Smooth muscle cell (in vitro differentiated cells): Measurements from ENCODE around the gene SCN5A. TPM values are rescaled to one million over a fixed set of nuclear protein-coding genes. Genes with fewer than 3 reads are reported as not detected.

ENCODE experiments used
- DNase-seq: peaks from one replicate; lab custom pipeline; 2025; ENCODE audit not compliant: unreplicated experiment; lab: John Stamatoyannopoulos, UW
- H2AFZ ChIP-seq: fragments of 200-600 bp; sonication (generic); 2 replicates; pipeline ENCODE4 v1.6.0; 2016; ENCODE audit warnings: antibody characterized with exemption, low read depth, mild to moderate bottlenecking
- H3F3A ChIP-seq: fragments of 200-600 bp; sonication (generic); 2 replicates; pipeline ENCODE4 v1.6.0; 2017; ENCODE audit warnings: antibody characterized with exemption, low read depth
- H3K27ac ChIP-seq: fragments of 200-600 bp; sonication (generic); 2 replicates; pipeline ENCODE4 v1.5.1; 2016; ENCODE audit warnings: low read depth, mild to moderate bottlenecking
- H3K27me3 ChIP-seq: fragments of 200-600 bp; sonication (generic); 2 replicates; pipeline ENCODE4 v1.6.1; 2016; ENCODE audit warnings: low read depth, mild to moderate bottlenecking
- H3K36me3 ChIP-seq: fragments of 200-600 bp; sonication (generic); 2 replicates; pipeline ENCODE4 v1.5.1; 2016; ENCODE audit warnings: low read depth
- H3K4me1 ChIP-seq: fragments of 200-600 bp; sonication (generic); 2 replicates; pipeline ENCODE4 v1.5.1; 2016; ENCODE audit warnings: low read depth
- H3K4me2 ChIP-seq: fragments of 200-600 bp; sonication (generic); 2 replicates; pipeline ENCODE4 v1.6.0; 2016; ENCODE audit warnings: mild to moderate bottlenecking
- H3K4me3 ChIP-seq: fragments of 200-600 bp; sonication (generic); 2 replicates; pipeline ENCODE4 v1.5.1; 2016; ENCODE audit warnings: mild to moderate bottlenecking
- H3K79me2 ChIP-seq: fragments of 200-600 bp; sonication (generic); 2 replicates; pipeline ENCODE4 v1.6.0; 2016; ENCODE audit warnings: low read depth, mild to moderate bottlenecking
- H3K9ac ChIP-seq: fragments of 200-600 bp; sonication (generic); 2 replicates; pipeline ENCODE4 v1.6.0; 2016; ENCODE audit warnings: low read depth
- H3K9me3 ChIP-seq: fragments of 200-600 bp; sonication (generic); replicated peaks from 2 replicates; pipeline ENCODE4 v1.5.1; 2016; ENCODE audit warnings: low read depth
- H4K20me1 ChIP-seq: fragments of 200-600 bp; sonication (generic); 2 replicates; pipeline ENCODE4 v1.6.0; 2016; ENCODE audit warnings: low read depth
- WGBS: methylation state at CpG from one replicate; pipeline ENCODE4 v1.1.7; 2016; ENCODE audit warnings: low lambda C conversion rate; 5-methylcytosine and 5-hydroxymethylcytosine counted together
- polyA plus RNA-seq: library from polyadenylated mRNA; unstranded; fragments of >200 nt; fragmentation: Nextera tagmentation; extraction: Ambion mirVana; gene quantifications from 2 replicates; pipeline ENCODE4 v1.2.1, GENCODE V29; 2016
- total RNA-seq: library from RNA; depleted of rRNA; stranded (reverse); fragments of >200 nt; gene quantifications from 2 replicates; pipeline ENCODE4 v1.2.3, GENCODE V29; 2014
- TF ChIP-seq, protein P1 (sequence below): fragments of 200-600 bp; sonication (generic); IDR thresholded peaks from 2 replicates; pipeline ENCODE4 v1.5.1; 2017; ENCODE audit warnings: borderline replicate concordance, mild to moderate bottlenecking, antibody characterized with exemption; ENCODE audit not compliant: insufficient read depth, poor library complexity, severe bottlenecking

The SCN5A gene
- total and polyA plus RNA-seq, 2 experiments from 2014 or later = 0.93 to 3.4 TPM

DNA sequence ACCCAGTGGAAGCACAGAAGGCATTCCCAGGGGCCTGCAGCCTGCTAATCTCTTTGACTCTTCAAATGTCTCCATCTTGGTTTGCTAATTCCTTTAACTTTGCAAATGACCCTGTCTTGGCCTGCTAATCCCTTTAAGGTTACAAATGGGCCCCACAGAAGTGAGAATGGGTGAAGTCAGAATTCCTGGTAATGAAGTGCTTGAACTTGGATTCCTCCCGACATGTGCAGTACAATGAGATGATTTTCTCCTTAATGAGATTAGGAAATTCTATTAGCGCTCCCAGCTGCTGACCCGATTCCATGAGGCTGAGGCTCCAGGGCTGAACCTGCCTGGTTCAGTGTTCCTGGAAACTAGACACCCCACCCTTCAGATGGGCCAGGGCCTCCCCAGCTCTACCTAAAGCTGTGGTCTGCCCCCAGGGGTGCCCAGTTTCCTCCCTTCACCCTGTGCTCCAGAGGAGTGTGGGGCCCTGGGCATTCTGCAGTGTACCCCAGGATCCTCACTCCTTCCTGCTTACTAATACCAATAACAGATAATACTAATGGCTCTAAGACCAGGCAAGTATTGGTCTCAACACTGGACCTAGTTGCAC is 47.4 kb downstream of the SCN5A start:
- H3K9me3 ChIP-seq = no peaks in the 10 kb centered on the region
- 91% methylated on average over 3 of the region's 3 CpGs for WGBS
- H3K9ac ChIP-seq = no peak overlapping the region
- H2AFZ ChIP-seq = no peak overlapping the region
- H3K79me2 ChIP-seq = no peaks in the 10 kb centered on the region
- no peaks in the 10 kb centered on the region for H3K36me3 ChIP-seq
- no peak overlapping the region for H3K4me2 ChIP-seq
- no peaks in the 10 kb centered on the region for H3F3A ChIP-seq
- H3K27me3 ChIP-seq = no peaks in the 10 kb centered on the region
- TF ChIP-seq, protein P1, sequence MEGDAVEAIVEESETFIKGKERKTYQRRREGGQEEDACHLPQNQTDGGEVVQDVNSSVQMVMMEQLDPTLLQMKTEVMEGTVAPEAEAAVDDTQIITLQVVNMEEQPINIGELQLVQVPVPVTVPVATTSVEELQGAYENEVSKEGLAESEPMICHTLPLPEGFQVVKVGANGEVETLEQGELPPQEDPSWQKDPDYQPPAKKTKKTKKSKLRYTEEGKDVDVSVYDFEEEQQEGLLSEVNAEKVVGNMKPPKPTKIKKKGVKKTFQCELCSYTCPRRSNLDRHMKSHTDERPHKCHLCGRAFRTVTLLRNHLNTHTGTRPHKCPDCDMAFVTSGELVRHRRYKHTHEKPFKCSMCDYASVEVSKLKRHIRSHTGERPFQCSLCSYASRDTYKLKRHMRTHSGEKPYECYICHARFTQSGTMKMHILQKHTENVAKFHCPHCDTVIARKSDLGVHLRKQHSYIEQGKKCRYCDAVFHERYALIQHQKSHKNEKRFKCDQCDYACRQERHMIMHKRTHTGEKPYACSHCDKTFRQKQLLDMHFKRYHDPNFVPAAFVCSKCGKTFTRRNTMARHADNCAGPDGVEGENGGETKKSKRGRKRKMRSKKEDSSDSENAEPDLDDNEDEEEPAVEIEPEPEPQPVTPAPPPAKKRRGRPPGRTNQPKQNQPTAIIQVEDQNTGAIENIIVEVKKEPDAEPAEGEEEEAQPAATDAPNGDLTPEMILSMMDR = no peak
- no peak overlapping the region for H3K27ac ChIP-seq
- H4K20me1 ChIP-seq = no peaks in the 10 kb centered on the region
- no peak overlapping the region for H3K4me3 ChIP-seq
- no peak for DNase-seq
- H3K4me1 ChIP-seq = no peaks in the 10 kb centered on the region

DNA sequence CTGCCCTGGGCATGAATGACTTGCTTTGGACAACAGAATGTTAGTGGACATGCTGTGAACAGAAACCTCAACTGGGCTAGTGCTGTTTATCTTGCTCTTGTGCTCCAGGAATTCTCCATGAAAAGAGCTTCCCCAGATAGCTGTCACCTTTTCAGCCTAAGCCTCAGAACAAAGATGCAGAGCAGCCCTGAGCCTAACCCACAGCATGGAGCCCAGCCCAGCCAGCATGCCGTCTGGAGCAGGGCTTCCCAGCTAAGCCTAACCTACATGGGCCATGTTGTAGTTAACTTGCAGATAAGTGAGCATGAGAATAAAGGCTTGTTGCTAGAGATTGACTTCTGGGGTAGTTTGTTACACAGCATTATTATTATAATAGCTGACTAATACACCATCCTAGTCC is 48.9 kb downstream of the SCN5A start:
- no peaks in the 10 kb centered on the region for H3K79me2 ChIP-seq
- no peaks in the 10 kb centered on the region for H4K20me1 ChIP-seq
- no peaks in the 10 kb centered on the region for H3F3A ChIP-seq
- H2AFZ ChIP-seq = no peak overlapping the region
- no peaks in the 10 kb centered on the region for H3K27me3 ChIP-seq
- no peak overlapping the region for H3K4me2 ChIP-seq
- no peak overlapping the region for H3K9ac ChIP-seq
- H3K4me1 ChIP-seq = no peaks in the 10 kb centered on the region
- no peaks in the 10 kb centered on the region for H3K9me3 ChIP-seq
- 85% methylated on average over 1 of the region's 1 CpG for WGBS
- no peak for DNase-seq
- no peaks in the 10 kb centered on the region for H3K36me3 ChIP-seq
- TF ChIP-seq, protein P1 = no peak
- no peak overlapping the region for H3K27ac ChIP-seq
- H3K4me3 ChIP-seq = no peak overlapping the region

DNA sequence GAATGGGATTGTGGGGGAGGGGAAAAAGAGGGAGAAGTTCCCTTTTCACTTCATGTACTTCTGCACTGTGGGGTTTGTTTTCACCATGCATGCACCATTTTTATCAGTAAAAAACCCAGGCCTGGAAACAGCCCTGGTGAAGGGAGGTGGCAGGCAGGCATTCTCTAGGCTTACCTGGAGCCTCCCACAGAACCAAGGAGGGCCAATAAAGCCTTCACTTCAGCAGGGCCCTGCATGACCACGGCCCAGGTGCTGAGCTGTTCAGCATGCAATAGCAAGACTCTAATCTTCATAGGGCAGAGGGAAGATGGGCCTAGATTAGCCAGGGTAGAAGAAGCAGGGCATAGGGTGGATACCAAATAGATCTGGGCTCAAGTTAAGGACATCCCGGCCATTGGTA is 49.6 kb downstream of the SCN5A start:
- Histone ChIP-seq H3K4me2 (no peak overlapping the region), H3K9me3 (no peaks in the 10 kb centered on the region), H3F3A (no peaks in the 10 kb centered on the region), H3K79me2 (no peaks in the 10 kb centered on the region), H3K9ac (no peak overlapping the region), H3K4me3 (no peak overlapping the region), H3K36me3 (no peaks in the 10 kb centered on the region), H3K27me3 (no peaks in the 10 kb centered on the region), H4K20me1 (no peaks in the 10 kb centered on the region), H2AFZ (no peak overlapping the region), H3K4me1 (no peaks in the 10 kb centered on the region), H3K27ac (no peak overlapping the region)
- WGBS = 88% methylated on average over 2 of the region's 2 CpGs
- TF ChIP-seq, protein P1 = no peak
- no peak for DNase-seq

DNA sequence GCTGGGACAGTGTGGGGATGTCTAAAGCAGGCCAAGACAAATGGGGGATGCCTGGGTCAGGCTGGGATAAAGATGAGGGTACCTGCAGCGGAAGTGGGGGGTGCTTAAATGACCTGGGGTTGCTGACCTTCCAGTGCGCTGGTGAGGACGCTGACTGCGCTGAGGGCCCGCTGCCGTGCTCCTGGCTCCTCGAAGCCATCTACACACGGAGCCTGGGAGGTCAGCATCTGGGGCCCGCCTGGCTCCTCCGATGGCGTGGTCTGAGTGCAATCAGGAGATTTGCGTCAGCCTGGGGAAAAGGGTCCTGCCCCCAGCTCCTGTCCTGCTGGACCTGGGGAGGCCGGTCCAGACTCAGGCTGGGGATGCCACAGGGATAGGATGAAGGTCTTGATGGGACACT is 50.7 kb downstream of the SCN5A start:
- H2AFZ ChIP-seq = no peak overlapping the region
- 96% methylated on average over 12 of the region's 13 CpGs for WGBS
- DNase-seq = no peak

More for the DNA sequence above, 50.7 kb downstream of the SCN5A start:
- Histone ChIP-seq H3K27me3 (no peaks in the 10 kb centered on the region), H3K79me2 (no peaks in the 10 kb centered on the region), H3K4me2 (no peak overlapping the region), H3K4me3 (no peak overlapping the region), H3K4me1 (no peaks in the 10 kb centered on the region), H3K9me3 (no peaks in the 10 kb centered on the region), H4K20me1 (no peaks in the 10 kb centered on the region), H3F3A (no peaks in the 10 kb centered on the region), H3K9ac (no peak overlapping the region), H3K36me3 (no peaks in the 10 kb centered on the region), H3K27ac (no peak overlapping the region)
- TF ChIP-seq, protein P1 = no peak
